ENCODE measurements around the gene ZBTB5.

The ZBTB5 gene

DNA sequence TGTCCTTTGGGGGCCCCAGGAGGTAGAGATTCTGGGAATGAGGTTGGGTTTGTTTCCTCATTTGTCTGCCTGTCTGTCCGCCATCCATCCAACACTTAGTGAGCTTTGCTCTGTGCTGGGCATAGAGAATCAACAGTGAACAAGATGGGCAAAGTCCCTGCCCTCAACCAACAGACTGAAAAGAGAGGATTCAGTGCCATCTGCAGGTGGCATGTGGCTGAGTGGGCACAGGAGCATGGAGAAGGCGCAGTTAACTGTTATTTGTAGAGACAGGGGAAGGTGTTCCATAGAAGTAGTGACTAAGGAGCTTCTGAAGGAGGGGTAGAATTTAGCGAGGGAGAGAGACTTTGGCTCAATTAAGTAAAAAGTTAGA lies 43.6 kb upstream of the ZBTB5 start:
- POLR2A ChIA-PET, result no interaction called here
- DNase-seq (ENCODE audit: extremely low spot score), result no peak
- no peak for TF ChIP-seq CTCF (IDR thresholded peaks at IDR 0.05; ENCODE audit: control extremely low read depth, extremely low read depth, low read depth, missing control alignments)
- CTCF ChIA-PET, result interaction anchor here (1.0 to 3.1 kb wide), 6 partner anchors 9 to 512 kb away, joined by 3 to 12 read pairs (median 3); no protein-coding TSS in a partner anchor

DNA sequence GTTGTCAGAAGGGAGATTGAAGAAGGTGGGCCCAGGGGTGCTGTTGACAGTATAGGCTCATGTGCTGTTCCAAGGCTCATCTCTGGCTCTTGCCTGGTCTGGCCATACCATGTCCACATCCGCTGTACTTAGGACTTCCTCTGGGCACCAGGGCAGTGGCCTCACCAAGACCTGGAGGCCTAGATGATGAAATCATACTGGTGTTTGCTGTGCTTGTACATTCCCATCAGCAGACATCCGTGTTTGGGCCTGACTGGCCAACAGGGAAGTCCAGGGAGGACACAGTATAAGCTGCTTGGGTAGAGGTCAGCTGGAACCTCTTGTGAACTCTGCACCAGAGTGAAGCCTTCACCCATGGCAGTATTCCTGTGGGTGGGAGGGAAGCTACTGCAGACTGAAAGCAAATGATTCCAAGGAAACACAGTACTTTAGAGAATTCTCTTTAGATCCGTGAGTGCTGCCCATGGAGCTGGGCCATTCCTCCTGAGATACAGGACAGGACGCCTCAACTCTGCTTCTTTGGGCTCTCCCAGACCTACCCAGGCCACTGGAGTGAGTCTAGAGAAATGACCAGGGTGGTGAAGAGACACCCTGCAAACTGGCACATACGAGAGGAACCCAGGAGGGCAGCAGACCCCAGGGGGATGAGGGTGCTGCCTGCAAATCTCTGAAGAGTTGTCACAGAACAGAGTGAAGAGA lies 43.0 kb upstream of the ZBTB5 start:
- no peak for TF ChIP-seq CTCF (IDR thresholded peaks at IDR 0.05; ENCODE audit: control extremely low read depth, extremely low read depth, low read depth, missing control alignments)
- no peak for DNase-seq (ENCODE audit: extremely low spot score)
- CTCF ChIA-PET, result interaction anchor here (0.9 to 3.1 kb wide), 8 partner anchors 9 to 512 kb away, joined by 3 to 12 read pairs (median 3); no protein-coding TSS in a partner anchor
- POLR2A ChIA-PET, result no interaction called here

DNA sequence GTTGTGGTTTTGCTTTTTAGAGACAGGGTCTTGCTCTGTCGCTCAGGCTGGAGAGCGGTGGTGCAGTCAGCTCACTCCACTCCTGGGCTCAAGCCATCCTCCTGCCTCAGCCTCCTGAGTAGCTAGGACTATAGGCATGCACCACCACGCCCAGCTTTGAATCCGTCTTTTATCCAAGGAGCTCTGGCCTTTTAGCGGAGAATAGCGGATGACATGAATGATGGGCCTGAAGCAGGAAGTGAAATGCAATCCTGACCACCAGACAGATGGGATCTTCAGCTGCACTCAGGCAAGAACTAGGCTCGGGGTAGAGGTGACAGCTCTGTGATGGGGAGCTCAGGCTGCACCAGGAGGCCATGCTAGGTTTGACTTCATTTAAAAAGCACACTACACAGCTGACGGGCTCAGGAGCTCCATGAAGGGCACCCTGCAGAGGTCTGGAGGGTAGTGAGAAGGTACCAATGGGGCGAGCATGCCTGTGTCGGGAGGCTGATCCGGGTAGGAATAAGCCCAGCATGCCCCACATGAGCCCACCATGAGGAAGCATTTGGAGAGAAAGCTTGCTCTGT lies 42.4 kb upstream of the ZBTB5 start:
- no peak for TF ChIP-seq CTCF (IDR thresholded peaks at IDR 0.05; ENCODE audit: control extremely low read depth, extremely low read depth, low read depth, missing control alignments)
- ChIA-PET POLR2A (no interaction called here), CTCF (interaction anchor here (0.9 to 3.1 kb wide), 5 partner anchors 13 to 511 kb away, joined by 3 to 12 read pairs (median 3); no protein-coding TSS in a partner anchor)
- DNase-seq (ENCODE audit: extremely low spot score), result no peak

DNA sequence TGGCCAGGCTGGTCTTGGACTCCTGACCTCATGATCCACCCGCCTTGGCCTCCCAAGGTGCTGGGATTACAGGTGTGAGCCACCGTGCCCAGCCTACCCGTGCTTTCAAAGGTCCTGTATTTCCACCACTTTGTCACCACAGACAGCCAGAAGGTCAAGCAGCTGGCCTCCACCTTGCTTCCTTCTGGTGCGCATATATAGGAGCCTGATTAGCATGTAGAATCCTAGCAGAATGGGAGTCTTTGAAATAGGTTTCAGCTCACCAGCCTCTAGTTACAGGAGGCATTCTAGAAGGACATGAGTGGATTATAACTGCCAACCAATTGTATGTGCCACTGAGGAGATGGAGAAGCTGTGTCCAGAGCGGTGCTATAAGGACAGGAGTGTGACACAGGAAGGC lies 39.4 kb upstream of the ZBTB5 start:
- CTCF ChIA-PET, result interaction anchor here (1.3 to 1.5 kb wide), 2 partner anchors 9 kb away, joined by 3 to 8 read pairs; no protein-coding TSS in a partner anchor
- POLR2A ChIA-PET, result no interaction called here
- TF ChIP-seq CTCF (IDR thresholded peaks at IDR 0.05; ENCODE audit: control extremely low read depth, extremely low read depth, low read depth, missing control alignments), result no peak
- DNase-seq (ENCODE audit: extremely low spot score), result no peak

GRCh38 chr9:37503736-37504135 lies 38.5 kb upstream of the ZBTB5 start:
- ChIA-PET POLR2A (no interaction called here), CTCF (no interaction called here)

More at GRCh38 chr9:37503736-37504135, 38.5 kb upstream of the ZBTB5 start:
- no peak for DNase-seq (ENCODE audit: extremely low spot score)
- TF ChIP-seq CTCF (IDR thresholded peaks at IDR 0.05; ENCODE audit: control extremely low read depth, extremely low read depth, low read depth, missing control alignments), result no peak

Measured in GM10248 (cell line).